NCI-H2227 (cell line): ENCODE results near the gene PLB1.

ENCODE experiments used
- DNase-seq: peaks from one replicate; lab custom pipeline; 2025; ENCODE audit not compliant: unreplicated experiment; lab: John Stamatoyannopoulos, UW

PLB1 gene

GRCh38 chr2:28589746-28590463, 94.0 kb downstream of the PLB1 start:
- no peak for DNase-seq

- DNase-seq, result no peak
These were observed 94.8 kb downstream of the PLB1 start for GRCh38 chr2:28590496-28591301.

- DNase-seq, result no peak
These were observed 96.0 kb downstream of the PLB1 start for GRCh38 chr2:28591711-28592335.

- no peak for DNase-seq
These were observed 96.6 kb downstream of the PLB1 start for GRCh38 chr2:28592481-28592880.

- DNase-seq, result no peak
These were observed 97.4 kb downstream of the PLB1 start for GRCh38 chr2:28593160-28593755.

GRCh38 chr2:28594000-28594331, 98.1 kb downstream of the PLB1 start:
- DNase-seq, result no peak

GRCh38 chr2:28594332-28595108, 98.7 kb downstream of the PLB1 start:
- DNase-seq, result peak; percentile 68

- no peak for DNase-seq
These were observed 99.5 kb downstream of the PLB1 start for GRCh38 chr2:28595323-28595722.

- DNase-seq, result no peak
These were observed 102.6 kb downstream of the PLB1 start for GRCh38 chr2:28598484-28598883.

- no peak for DNase-seq
These were observed 104.3 kb downstream of the PLB1 start for GRCh38 chr2:28600181-28600580.

- DNase-seq, result no peak
These were observed 105.8 kb downstream of the PLB1 start for GRCh38 chr2:28601616-28602015.

GRCh38 chr2:28602136-28602660, 106.3 kb downstream of the PLB1 start:
- DNase-seq, result no peak

GRCh38 chr2:28602751-28603639, 107.1 kb downstream of the PLB1 start:
- no peak for DNase-seq

- DNase-seq, result no peak
These were observed 108.0 kb downstream of the PLB1 start for GRCh38 chr2:28603821-28604220.

- no peak for DNase-seq
These were observed 108.5 kb downstream of the PLB1 start for GRCh38 chr2:28604284-28604843.

GRCh38 chr2:28606986-28607441, 111.2 kb downstream of the PLB1 start:
- no peak for DNase-seq

- DNase-seq, result peak; percentile 43
These were observed 112.1 kb downstream of the PLB1 start for GRCh38 chr2:28607730-28608499.
